Fibroblast of lung (primary cell): ENCODE results near the gene SREBF1. TPM values are rescaled to one million over a fixed set of nuclear protein-coding genes. Genes with fewer than 3 reads are reported as not detected.

Experiments used
- DNase-seq, 2 donors: peaks; one replicate each; pipeline versions ENCODE4 v3.0.0 to v3.0.0-alpha.2; 2010; ENCODE audit warnings: low read depth in 2 of 2
- H2AFZ ChIP-seq: 2 replicates; pipeline ENCODE4 v1.5.1; 2012; ENCODE audit warnings: low read length, control low read depth, inconsistent platforms
- H3K27ac ChIP-seq: 2 replicates; pipeline ENCODE4 v1.5.1; 2011; ENCODE audit warnings: low read length, control low read depth; ENCODE audit not compliant: insufficient read depth
- H3K27me3 ChIP-seq: 2 replicates; pipeline ENCODE4 v1.5.1; 2011; ENCODE audit warnings: mild to moderate bottlenecking, low read length; ENCODE audit not compliant: control insufficient read depth, insufficient read depth
- H3K36me3 ChIP-seq: 2 replicates; pipeline ENCODE4 v1.5.1; 2011; ENCODE audit warnings: low read length; ENCODE audit not compliant: control insufficient read depth, insufficient read depth
- H3K4me1 ChIP-seq: 2 replicates; pipeline ENCODE4 v1.5.1; 2011; ENCODE audit warnings: low read length; ENCODE audit not compliant: control insufficient read depth, insufficient read depth; ENCODE audit errors: extremely low read depth
- H3K4me2 ChIP-seq: 2 replicates; pipeline ENCODE4 v1.5.1; 2011; ENCODE audit warnings: low read length, control low read depth; ENCODE audit not compliant: insufficient read depth; ENCODE audit errors: extremely low read depth
- H3K4me3 ChIP-seq, 4 experiments: fragments of 200-600 bp in 1 of 4; sonication (generic) in 1 of 4; replicated peaks in 1 of 4; 2 replicates each; pipeline ENCODE4 v1.5.1; 2011 to 2016; ENCODE audit warnings: low read length in 4 of 4, low read depth in 3 of 4, mild to moderate bottlenecking in 3 of 4, control low read depth in 2 of 4, inconsistent platforms in 1 of 4, mixed read lengths in 1 of 4; ENCODE audit not compliant: insufficient read depth in 1 of 4; ENCODE audit errors: control extremely low read depth in 1 of 4
- H3K79me2 ChIP-seq: 2 replicates; pipeline ENCODE4 v1.5.1; 2012; ENCODE audit warnings: mild to moderate bottlenecking, low read length, inconsistent platforms; ENCODE audit not compliant: control insufficient read depth, insufficient read depth
- H3K9ac ChIP-seq: 2 replicates; pipeline ENCODE4 v1.5.1; 2011; ENCODE audit warnings: mild to moderate bottlenecking, low read length, control low read depth; ENCODE audit not compliant: insufficient read depth
- H3K9me3 ChIP-seq: 2 replicates; pipeline ENCODE4 v1.5.1; 2012; ENCODE audit warnings: low read depth, low read length; ENCODE audit not compliant: control insufficient read depth, insufficient read depth
- H4K20me1 ChIP-seq: 2 replicates; pipeline ENCODE4 v1.5.1; 2011; ENCODE audit warnings: low read length; ENCODE audit not compliant: control insufficient read depth, insufficient read depth; ENCODE audit errors: extremely low read depth
- EZH2 ChIP-seq: IDR thresholded peaks from 2 replicates; pipeline ENCODE4 v1.5.1; 2012; ENCODE audit warnings: low read length, control low read depth, mild to moderate bottlenecking; ENCODE audit errors: missing control alignments
- polyA plus RNA-seq, 2 donors: library from polyadenylated mRNA; depleted of rRNA in 1 of 2; stranded (reverse) in 1 of 2; unstranded in 1 of 2; fragments of >200 nt; gene quantifications; 2 replicates each; pipeline ENCODE4 v1.2.1, GENCODE V29; 2011 to 2012; ENCODE audit warnings: missing spikeins in 1 of 2
- total RNA-seq: library from RNA; depleted of rRNA; stranded (reverse); fragments of >200 nt; gene quantifications from 2 replicates; pipeline ENCODE4 v1.2.1, GENCODE V29; 2014
- TF ChIP-seq, protein P1 (sequence below), 2 donors: IDR thresholded peaks in 1 of 2; conservative IDR thresholded peaks in 1 of 2; 1 replicate in 1 of 2; 2 replicates in 1 of 2; pipeline ENCODE4 v1.5.1; 2011 to 2012; ENCODE audit warnings: low read length in 2 of 2, control low read depth in 1 of 2, inconsistent platforms in 1 of 2, low read depth in 1 of 2, mild to moderate bottlenecking in 1 of 2

Gene SREBF1
- total and polyA plus RNA-seq, 2 donors (not counting 1 experiment from before 2014, with no cell fraction given) = 29.7 to 77.6 TPM

DNA sequence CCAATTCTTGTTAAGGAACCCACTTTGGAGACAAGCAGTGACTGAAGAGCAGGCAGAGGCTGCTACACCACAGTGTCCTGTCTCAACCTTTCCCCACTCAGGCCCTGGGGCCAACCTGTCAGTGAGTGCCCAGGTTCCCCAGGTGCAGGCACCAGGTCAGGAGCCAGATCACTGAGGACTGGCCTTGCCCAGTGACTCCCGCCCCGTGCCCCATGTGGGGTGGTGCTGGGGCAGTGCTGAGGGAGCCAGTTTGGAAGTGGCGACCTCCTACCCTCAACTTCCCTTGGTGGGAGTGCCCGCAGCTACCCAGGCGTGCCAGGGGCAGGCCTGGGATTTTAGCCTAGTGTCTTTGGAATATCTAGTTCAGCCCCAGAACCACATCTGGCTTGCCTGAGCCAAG lies 29.3 kb downstream of the SREBF1 start:
- TF ChIP-seq, protein P1, sequence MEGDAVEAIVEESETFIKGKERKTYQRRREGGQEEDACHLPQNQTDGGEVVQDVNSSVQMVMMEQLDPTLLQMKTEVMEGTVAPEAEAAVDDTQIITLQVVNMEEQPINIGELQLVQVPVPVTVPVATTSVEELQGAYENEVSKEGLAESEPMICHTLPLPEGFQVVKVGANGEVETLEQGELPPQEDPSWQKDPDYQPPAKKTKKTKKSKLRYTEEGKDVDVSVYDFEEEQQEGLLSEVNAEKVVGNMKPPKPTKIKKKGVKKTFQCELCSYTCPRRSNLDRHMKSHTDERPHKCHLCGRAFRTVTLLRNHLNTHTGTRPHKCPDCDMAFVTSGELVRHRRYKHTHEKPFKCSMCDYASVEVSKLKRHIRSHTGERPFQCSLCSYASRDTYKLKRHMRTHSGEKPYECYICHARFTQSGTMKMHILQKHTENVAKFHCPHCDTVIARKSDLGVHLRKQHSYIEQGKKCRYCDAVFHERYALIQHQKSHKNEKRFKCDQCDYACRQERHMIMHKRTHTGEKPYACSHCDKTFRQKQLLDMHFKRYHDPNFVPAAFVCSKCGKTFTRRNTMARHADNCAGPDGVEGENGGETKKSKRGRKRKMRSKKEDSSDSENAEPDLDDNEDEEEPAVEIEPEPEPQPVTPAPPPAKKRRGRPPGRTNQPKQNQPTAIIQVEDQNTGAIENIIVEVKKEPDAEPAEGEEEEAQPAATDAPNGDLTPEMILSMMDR (conservative IDR thresholded peaks at IDR 0.05 in 1 of 2, IDR thresholded peaks at IDR 0.05 in 1 of 2; ENCODE audit: low read depth in 1 of 2, low read length in 2 of 2) = no peak
- TF ChIP-seq EZH2 = no peak
- no peak overlapping the region for H3K27ac ChIP-seq
- no peaks in the 10 kb centered on the region for H4K20me1 ChIP-seq

DNA sequence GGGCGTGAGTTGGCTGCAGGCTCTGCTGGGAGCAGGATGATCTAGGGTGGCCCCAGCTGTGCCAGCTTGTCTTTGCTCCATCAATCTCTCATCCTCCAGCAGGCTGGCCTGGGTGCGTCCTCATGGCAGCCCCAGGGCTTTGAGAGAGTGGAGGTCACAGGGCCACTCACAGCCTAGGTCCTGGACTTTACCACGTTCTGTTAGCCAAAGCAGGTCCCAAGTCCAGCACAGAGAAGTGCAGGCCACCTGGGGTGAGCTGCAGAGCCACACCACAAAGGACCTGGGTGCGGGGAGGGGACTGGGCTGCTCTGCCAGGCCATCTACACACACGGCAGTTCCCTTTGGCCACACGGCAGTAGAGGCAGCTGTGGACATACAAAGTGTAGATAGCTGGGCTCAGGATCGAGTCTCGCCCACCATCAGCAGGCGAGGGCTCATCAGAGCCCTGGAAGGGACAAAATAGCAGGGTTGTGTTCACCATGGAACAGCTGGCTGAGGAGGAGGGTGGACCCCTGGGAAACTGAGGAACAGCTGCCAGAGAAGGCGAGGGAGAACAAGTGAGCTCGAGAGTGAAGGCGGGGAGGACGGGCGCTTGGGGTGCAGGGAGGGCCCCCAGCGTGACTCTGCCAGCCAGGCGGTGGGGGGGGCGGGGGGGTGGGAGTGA lies 30.0 kb downstream of the SREBF1 start:
- DNase-seq = no peak
- TF ChIP-seq, protein P1 (conservative IDR thresholded peaks at IDR 0.05 in 1 of 2, IDR thresholded peaks at IDR 0.05 in 1 of 2; ENCODE audit: low read depth in 1 of 2, low read length in 2 of 2) = no peak
- TF ChIP-seq EZH2 = no peak
- peaks cover 3% of the 10 kb centered on the region for H3K4me1 ChIP-seq
- H3K27ac ChIP-seq = no peak overlapping the region
- H3K9me3 ChIP-seq = no peaks in the 10 kb centered on the region
- H3K4me2 ChIP-seq = no peak overlapping the region
- H3K4me3 ChIP-seq = no peak overlapping the region
- no peaks in the 10 kb centered on the region for H4K20me1 ChIP-seq
- peaks cover 21% of the 10 kb centered on the region for H3K36me3 ChIP-seq
- H3K9ac ChIP-seq = no peak overlapping the region
- no peak overlapping the region for H2AFZ ChIP-seq
- no peaks in the 10 kb centered on the region for H3K27me3 ChIP-seq
- no peaks in the 10 kb centered on the region for H3K79me2 ChIP-seq

More for the DNA sequence above, 29.3 kb downstream of the SREBF1 start:
- Histone ChIP-seq H3K4me1 (peaks cover 8% of the 10 kb centered on the region), H3K4me3 (no peak overlapping the region), H3K36me3 (peaks cover 23% of the 10 kb centered on the region), H2AFZ (no peak overlapping the region), H3K79me2 (no peaks in the 10 kb centered on the region), H3K9ac (no peak overlapping the region), H3K27me3 (no peaks in the 10 kb centered on the region), H3K4me2 (no peak overlapping the region), H3K9me3 (no peaks in the 10 kb centered on the region)
- DNase-seq = no peak

DNA sequence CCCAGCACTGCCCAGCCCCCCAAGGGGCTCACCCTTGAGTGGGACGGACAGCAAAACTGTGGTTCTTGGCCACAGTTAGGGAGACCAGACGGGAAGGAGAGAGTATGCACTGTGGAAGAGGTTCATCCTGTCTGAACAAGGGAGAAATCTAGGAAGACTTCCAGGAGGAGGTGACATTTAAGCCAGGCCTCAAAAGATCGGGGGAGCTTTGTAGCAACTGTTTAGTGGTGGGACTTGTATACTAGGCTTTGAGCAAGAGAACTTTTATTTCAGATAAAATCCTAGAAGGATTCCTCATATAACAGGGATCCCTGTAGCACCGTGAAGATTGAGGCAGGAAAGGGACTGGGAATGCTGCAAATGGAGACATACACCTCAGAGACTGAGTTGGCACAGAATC lies 30.8 kb downstream of the SREBF1 start:
- Histone ChIP-seq H3K36me3 (peaks cover 18% of the 10 kb centered on the region), H2AFZ (no peak overlapping the region), H3K4me3 (no peak overlapping the region), H3K27ac (no peak overlapping the region), H4K20me1 (no peaks in the 10 kb centered on the region), H3K4me1 (no peaks in the 10 kb centered on the region), H3K4me2 (no peak overlapping the region), H3K27me3 (no peaks in the 10 kb centered on the region), H3K79me2 (no peaks in the 10 kb centered on the region), H3K9me3 (no peaks in the 10 kb centered on the region), H3K9ac (no peak overlapping the region)
- TF ChIP-seq, protein P1 (conservative IDR thresholded peaks at IDR 0.05 in 1 of 2, IDR thresholded peaks at IDR 0.05 in 1 of 2; ENCODE audit: low read depth in 1 of 2, low read length in 2 of 2) = no peak
- no peak for TF ChIP-seq EZH2
- DNase-seq = no peak
